SK-N-SH treated with all-trans-retinoic acid at 6 μM for 48 hours (cell line): ENCODE data around the gene CCDC159.
"Not testable (repeated sequence)": the region's sequence is repeated elsewhere in the genome, so short reads cannot be mapped to it uniquely, and the experiment has no call there.

ENCODE experiments used
- ATAC-seq: fragments of 200-7000 bp; cut with Tn5 transposase; 3 replicates; pipeline ENCODE4 v1.9.1; 2020; ENCODE audit warnings: mild to moderate bottlenecking, moderate library complexity
- BACH2 ChIP-seq: fragments of 250-450 bp; sonication (Bioruptor Pico); IDR thresholded peaks from 2 replicates; pipeline ENCODE4 v1.9.0; 2021; ENCODE audit warnings: mild to moderate bottlenecking, borderline replicate concordance
- CSDC2 ChIP-seq: fragments of 250-450 bp; sonication (Bioruptor Pico); IDR thresholded peaks from 2 replicates; pipeline ENCODE4 v1.5.0; 2020; ENCODE audit warnings: mild to moderate bottlenecking, moderate library complexity
- ESRRG ChIP-seq: fragments of 250-450 bp; sonication (Bioruptor Pico); IDR thresholded peaks from 2 replicates; pipeline ENCODE4 v1.6.1; 2021; ENCODE audit warnings: mild to moderate bottlenecking
- GLIS3 ChIP-seq: fragments of 250-450 bp; sonication (Bioruptor Pico); IDR thresholded peaks from 2 replicates; pipeline ENCODE4 v1.5.0; 2020; ENCODE audit warnings: mild to moderate bottlenecking, moderate library complexity
- ISL1 ChIP-seq: fragments of 250-450 bp; sonication (Bioruptor Pico); IDR thresholded peaks from 2 replicates; pipeline ENCODE4 v2.1.2; 2022; ENCODE audit warnings: mild to moderate bottlenecking, moderate library complexity
- OSR1 ChIP-seq: fragments of 250-450 bp; sonication (Bioruptor Pico); IDR thresholded peaks from 2 replicates; pipeline ENCODE4 v1.8.0; 2022; ENCODE audit warnings: moderate library complexity, mild to moderate bottlenecking, inconsistent platforms
- PPARA ChIP-seq: fragments of 250-450 bp; sonication (Bioruptor Pico); IDR thresholded peaks from 2 replicates; pipeline ENCODE4 v1.5.0; 2020; ENCODE audit warnings: mild to moderate bottlenecking, borderline replicate concordance
- RARB ChIP-seq: fragments of 250-450 bp; sonication (Bioruptor Pico); IDR thresholded peaks from 2 replicates; pipeline ENCODE4 v1.8.0; 2021; ENCODE audit warnings: mild to moderate bottlenecking, moderate library complexity
- SNAI2 ChIP-seq: fragments of 250-450 bp; sonication (Bioruptor Pico); IDR thresholded peaks from 2 replicates; pipeline ENCODE4 v1.5.0; 2020; ENCODE audit warnings: mild to moderate bottlenecking, moderate library complexity
- TCF4 ChIP-seq: fragments of 250-450 bp; sonication (Bioruptor Pico); IDR thresholded peaks from 2 replicates; pipeline ENCODE4 v1.8.0; 2021; ENCODE audit warnings: mild to moderate bottlenecking, moderate library complexity, borderline replicate concordance
- TOX ChIP-seq: fragments of 250-450 bp; sonication (Bioruptor Pico); IDR thresholded peaks from 2 replicates; pipeline ENCODE4 v1.8.0; 2021; ENCODE audit warnings: mild to moderate bottlenecking, moderate library complexity, borderline replicate concordance
- ZFP3 ChIP-seq: fragments of 250-450 bp; sonication (Bioruptor Pico); IDR thresholded peaks from 2 replicates; pipeline ENCODE4 v1.5.0; 2020; ENCODE audit warnings: mild to moderate bottlenecking, moderate library complexity
- ZFP30 ChIP-seq: fragments of 450-650 bp; formaldehyde crosslinking; IDR thresholded peaks from 2 replicates; pipeline ENCODE4 v1.5.0; 2022; ENCODE audit warnings: mild to moderate bottlenecking, moderate library complexity
- ZNF565 ChIP-seq: fragments of 450-650 bp; formaldehyde crosslinking; conservative IDR thresholded peaks from 2 replicates; pipeline ENCODE4 v1.5.0; 2020; ENCODE audit warnings: low read depth, mild to moderate bottlenecking, moderate library complexity
- ZNF70 ChIP-seq: fragments of 450-650 bp; formaldehyde crosslinking; IDR thresholded peaks from 2 replicates; pipeline ENCODE4 v1.5.0; 2020; ENCODE audit warnings: mild to moderate bottlenecking, moderate library complexity
- TF ChIP-seq, protein P1 (sequence below): fragments of 250-450 bp; sonication (Bioruptor Pico); IDR thresholded peaks from 2 replicates; pipeline ENCODE4 v1.5.1; 2020; ENCODE audit warnings: low read depth, mild to moderate bottlenecking, moderate library complexity
- TF ChIP-seq, protein P2 (sequence below): fragments of 250-450 bp; sonication (Bioruptor Pico); IDR thresholded peaks from 2 replicates; pipeline ENCODE4 v1.5.0; 2020; ENCODE audit warnings: mild to moderate bottlenecking, moderate library complexity
- TF ChIP-seq, protein P3 (sequence below): fragments of 250-450 bp; sonication (Bioruptor Pico); IDR thresholded peaks from 2 replicates; pipeline ENCODE4 v1.8.0; 2021; ENCODE audit warnings: low read depth, mild to moderate bottlenecking, moderate library complexity, borderline replicate concordance
- TF ChIP-seq, protein P4 (sequence below): fragments of 250-450 bp; sonication (Bioruptor Pico); IDR thresholded peaks from 2 replicates; pipeline ENCODE4 v1.5.1; 2021; ENCODE audit warnings: mild to moderate bottlenecking, moderate library complexity

Gene CCDC159

DNA sequence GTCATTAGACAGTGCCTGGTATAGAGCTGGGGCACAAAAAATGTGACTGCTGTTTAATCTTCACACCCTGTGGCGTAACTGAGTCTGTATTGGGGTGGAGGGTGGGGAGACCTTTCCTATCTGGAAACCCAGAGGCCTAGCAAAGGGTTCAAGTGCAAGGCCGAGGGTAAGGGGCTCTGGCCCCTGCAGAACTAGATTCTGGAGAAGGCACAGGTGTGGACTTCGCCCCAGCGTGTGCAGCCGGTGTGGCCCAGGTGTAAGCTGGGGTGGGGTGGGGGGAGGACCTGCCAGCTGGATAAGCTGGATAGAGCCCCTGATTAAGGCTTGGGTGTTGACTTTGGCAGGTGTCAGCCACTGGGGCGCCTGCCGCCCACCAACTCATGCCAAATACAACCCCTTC lies 8.2 kb upstream of the CCDC159 start:
- TF ChIP-seq, protein P1, sequence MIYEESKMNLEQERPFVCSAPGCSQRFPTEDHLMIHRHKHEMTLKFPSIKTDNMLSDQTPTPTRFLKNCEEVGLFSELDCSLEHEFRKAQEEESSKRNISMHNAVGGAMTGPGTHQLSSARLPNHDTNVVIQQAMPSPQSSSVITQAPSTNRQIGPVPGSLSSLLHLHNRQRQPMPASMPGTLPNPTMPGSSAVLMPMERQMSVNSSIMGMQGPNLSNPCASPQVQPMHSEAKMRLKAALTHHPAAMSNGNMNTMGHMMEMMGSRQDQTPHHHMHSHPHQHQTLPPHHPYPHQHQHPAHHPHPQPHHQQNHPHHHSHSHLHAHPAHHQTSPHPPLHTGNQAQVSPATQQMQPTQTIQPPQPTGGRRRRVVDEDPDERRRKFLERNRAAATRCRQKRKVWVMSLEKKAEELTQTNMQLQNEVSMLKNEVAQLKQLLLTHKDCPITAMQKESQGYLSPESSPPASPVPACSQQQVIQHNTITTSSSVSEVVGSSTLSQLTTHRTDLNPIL (CRISPR knock-in tag) = no peak
- TF ChIP-seq ZFP30 (CRISPR knock-in tag) (no peak), GLIS3 (CRISPR knock-in tag) (no peak), RARB (CRISPR knock-in tag) (no peak), ZFP3 (CRISPR knock-in tag) (no peak), BACH2 (no peak), ESRRG (no peak), SNAI2 (CRISPR knock-in tag) (no peak), OSR1 (no peak), ZNF70 (no peak)
- TF ChIP-seq, protein P2, sequence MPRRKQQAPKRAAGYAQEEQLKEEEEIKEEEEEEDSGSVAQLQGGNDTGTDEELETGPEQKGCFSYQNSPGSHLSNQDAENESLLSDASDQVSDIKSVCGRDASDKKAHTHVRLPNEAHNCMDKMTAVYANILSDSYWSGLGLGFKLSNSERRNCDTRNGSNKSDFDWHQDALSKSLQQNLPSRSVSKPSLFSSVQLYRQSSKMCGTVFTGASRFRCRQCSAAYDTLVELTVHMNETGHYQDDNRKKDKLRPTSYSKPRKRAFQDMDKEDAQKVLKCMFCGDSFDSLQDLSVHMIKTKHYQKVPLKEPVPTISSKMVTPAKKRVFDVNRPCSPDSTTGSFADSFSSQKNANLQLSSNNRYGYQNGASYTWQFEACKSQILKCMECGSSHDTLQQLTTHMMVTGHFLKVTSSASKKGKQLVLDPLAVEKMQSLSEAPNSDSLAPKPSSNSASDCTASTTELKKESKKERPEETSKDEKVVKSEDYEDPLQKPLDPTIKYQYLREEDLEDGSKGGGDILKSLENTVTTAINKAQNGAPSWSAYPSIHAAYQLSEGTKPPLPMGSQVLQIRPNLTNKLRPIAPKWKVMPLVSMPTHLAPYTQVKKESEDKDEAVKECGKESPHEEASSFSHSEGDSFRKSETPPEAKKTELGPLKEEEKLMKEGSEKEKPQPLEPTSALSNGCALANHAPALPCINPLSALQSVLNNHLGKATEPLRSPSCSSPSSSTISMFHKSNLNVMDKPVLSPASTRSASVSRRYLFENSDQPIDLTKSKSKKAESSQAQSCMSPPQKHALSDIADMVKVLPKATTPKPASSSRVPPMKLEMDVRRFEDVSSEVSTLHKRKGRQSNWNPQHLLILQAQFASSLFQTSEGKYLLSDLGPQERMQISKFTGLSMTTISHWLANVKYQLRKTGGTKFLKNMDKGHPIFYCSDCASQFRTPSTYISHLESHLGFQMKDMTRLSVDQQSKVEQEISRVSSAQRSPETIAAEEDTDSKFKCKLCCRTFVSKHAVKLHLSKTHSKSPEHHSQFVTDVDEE (CRISPR knock-in tag) = no peak
- no peak for ATAC-seq

DNA sequence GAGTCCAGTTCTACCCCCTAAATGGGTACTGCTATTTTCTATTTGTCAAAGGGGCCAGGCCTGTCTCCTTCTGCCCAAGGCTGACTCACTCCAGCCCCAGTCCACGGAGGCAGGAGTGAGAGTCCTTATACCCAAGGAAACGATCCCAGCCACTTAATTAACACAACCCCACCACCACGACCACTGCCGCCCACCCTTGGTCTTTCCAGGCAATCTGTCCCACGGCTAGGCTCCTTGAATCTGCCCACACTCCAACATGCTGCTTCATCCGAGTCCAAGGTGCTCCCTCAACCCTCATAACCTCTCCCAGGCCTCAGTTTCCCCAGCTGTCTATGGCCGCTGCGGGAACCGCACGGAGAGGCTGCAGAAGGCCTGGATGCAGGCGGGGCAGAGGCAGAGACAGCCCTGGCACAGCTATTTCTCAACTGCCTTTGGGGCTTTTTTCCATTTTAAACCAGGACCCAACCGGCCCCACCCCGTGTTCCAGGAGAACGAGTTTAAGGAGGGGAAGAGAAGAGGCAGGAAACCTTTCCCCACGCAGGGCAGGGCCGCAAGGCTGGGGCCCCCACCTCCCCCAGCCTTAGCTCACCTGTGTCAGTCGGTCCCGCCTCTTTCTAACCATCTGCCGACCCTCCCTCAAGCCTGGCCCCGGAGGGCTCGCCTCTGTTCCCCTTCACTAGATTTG lies 7.6 kb upstream of the CCDC159 start:
- peak; percentile 16 for ATAC-seq
- TF ChIP-seq SNAI2 (CRISPR knock-in tag) (no peak), ZNF70 (no peak), ESRRG (no peak)
- TF ChIP-seq, protein P3, sequence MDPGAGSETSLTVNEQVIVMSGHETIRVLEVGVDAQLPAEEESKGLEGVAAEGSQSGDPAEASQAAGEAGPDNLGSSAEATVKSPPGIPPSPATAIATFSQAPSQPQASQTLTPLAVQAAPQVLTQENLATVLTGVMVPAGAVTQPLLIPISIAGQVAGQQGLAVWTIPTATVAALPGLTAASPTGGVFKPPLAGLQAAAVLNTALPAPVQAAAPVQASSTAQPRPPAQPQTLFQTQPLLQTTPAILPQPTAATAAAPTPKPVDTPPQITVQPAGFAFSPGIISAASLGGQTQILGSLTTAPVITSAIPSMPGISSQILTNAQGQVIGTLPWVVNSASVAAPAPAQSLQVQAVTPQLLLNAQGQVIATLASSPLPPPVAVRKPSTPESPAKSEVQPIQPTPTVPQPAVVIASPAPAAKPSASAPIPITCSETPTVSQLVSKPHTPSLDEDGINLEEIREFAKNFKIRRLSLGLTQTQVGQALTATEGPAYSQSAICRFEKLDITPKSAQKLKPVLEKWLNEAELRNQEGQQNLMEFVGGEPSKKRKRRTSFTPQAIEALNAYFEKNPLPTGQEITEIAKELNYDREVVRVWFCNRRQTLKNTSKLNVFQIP (CRISPR knock-in tag) = no peak

DNA sequence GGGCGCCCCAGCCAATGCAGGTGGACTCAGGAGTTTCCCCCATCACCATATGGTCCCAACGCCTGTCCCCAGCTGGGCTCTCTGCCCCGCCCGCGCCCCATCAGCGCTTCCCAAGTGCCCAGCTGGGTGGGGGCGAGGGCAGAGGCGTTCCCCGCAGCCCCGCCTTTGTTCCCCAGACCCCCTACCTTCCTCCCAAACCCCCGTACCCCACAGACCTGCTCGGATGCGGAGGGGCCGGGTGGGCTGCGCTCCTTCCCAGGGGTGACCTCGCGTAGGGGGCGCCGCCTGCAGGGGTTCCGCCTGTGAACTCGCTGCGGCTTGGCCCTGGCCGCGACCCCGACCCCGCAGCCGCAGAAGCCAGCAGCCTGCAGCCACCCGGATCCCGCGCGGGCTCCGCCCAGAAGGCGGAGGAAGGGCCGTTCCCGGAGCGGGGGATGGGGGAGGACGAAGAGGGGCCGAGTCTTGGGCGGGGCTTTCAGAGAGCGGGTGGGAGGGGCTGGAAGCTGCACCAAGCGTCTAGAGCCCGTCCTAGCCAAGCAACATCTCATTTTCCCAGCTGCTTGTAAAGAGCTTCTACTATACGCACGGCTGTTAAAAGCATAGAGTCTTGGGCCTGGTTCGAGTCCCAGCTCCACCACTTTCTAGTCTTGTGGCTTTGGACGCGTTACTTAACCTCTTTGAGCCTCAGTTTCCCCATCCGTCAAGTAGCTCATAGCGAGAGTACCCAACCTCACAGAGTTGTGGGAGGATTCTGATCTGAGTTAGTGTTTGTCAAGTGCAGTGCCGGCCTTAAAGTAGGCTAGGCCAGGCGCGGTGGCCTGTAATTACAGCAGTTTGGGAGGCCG lies 6.8 kb upstream of the CCDC159 start, which contains the start of gene RAB3D:
Gene RAB3D (minus strand): TSS at position 404 of the 845 bp plus-strand sequence. CDS start 2,258 bp downstream, outside the sequence.
- peak; percentile 92 for ATAC-seq
- TF ChIP-seq, protein P1 (CRISPR knock-in tag) = no peak
- TF ChIP-seq ZNF70 = no peak
- no peak for TF ChIP-seq ZFP30 (CRISPR knock-in tag)
- no peak for TF ChIP-seq GLIS3 (CRISPR knock-in tag)
- TF ChIP-seq TOX (CRISPR knock-in tag) = no peak
- no peak for TF ChIP-seq ZNF565 (CRISPR knock-in tag)
- TF ChIP-seq, protein P4, sequence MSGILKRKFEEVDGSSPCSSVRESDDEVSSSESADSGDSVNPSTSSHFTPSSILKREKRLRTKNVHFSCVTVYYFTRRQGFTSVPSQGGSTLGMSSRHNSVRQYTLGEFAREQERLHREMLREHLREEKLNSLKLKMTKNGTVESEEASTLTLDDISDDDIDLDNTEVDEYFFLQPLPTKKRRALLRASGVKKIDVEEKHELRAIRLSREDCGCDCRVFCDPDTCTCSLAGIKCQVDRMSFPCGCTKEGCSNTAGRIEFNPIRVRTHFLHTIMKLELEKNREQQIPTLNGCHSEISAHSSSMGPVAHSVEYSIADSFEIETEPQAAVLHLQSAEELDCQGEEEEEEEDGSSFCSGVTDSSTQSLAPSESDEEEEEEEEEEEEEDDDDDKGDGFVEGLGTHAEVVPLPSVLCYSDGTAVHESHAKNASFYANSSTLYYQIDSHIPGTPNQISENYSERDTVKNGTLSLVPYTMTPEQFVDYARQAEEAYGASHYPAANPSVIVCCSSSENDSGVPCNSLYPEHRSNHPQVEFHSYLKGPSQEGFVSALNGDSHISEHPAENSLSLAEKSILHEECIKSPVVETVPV = no peak
- TF ChIP-seq CSDC2 (CRISPR knock-in tag) = no peak
- no peak for TF ChIP-seq ISL1 (CRISPR knock-in tag)
- TF ChIP-seq PPARA (CRISPR knock-in tag) = no peak
- no peak for TF ChIP-seq TCF4 (CRISPR knock-in tag)

DNA sequence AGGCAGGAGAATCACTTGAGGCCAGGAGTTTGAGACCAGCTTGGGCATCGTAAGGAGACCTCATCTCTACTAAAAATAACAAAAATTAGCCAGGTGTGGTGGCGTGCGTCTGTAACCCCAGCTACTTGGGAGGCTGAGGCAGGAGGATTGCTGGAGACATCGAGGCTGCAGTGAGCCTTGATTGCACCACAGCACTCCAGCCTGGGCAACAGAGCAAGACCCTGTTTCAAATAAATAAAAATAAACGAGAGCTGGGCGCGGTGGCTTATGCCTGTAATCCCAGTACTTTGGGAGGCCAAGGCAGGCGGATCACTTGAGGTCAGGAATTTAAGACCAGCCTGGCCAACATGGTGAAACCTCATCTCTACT lies 6.2 kb upstream of the CCDC159 start:
- not testable (repeated sequence) for ATAC-seq
